ENCODE measurements around the gene SYTL3. TPM values are rescaled to one million over a fixed set of nuclear protein-coding genes. Genes with fewer than 3 reads are reported as not detected.

Gene SYTL3
- total and polyA plus RNA-seq, 10 of the 15 experiments (the other 5 are each of a cell fraction or from before 2014, with no cell fraction given) = 3.3 to 12.1 (median 6.9) TPM

DNA sequence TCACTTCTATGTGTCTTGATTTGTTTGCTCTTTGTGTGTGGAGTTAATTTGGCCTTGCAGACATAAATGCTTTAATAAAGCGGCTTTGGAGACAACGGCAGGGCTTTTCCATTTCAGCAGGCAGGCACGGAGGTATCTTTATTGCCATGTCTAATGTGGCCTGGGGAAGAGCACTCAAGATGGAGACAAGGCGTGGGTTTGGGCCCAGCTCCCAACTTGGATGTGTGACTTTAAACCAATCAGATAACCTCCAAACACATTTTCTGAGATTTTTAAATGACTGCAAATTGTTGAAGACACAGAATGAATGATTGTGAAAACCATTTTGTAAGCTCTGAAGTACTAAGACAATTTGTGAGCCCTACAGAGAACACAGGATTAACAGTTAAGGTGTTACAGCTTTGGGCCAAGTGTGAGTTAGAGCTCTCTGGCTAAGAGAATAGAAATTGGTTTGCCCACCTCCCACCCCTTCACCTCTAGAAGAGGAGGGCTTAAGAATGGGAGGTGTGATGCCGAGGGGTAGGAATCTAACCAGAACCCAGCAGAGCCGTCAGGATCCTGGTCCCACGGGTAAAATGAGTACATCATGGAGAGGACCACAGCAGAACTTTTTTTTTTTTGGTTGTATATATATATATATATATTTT is 14.3 kb upstream of the SYTL3 start:
- ChIA-PET CTCF (no interaction called here), RAD21 (ENCODE audit: unreplicated experiment) (no interaction called here), POLR2A (interaction anchor here (0.7 kb wide), 1 partner anchor 482 kb away, joined by 3 read pairs; no protein-coding TSS in a partner anchor), SMC1A (ENCODE audit: uncharacterized antibody, unreplicated experiment) (interaction anchor here (1.4 kb wide), 1 partner anchor 56 kb away, joined by 6 read pairs; no protein-coding TSS in a partner anchor)
- Histone ChIP-seq H2AFZ (ENCODE audit: control insufficient read depth, low read depth, low read length) (no peak overlapping the region), H3K27ac (ENCODE audit: control insufficient read depth, insufficient read depth) (no peak overlapping the region), H3K79me2 (ENCODE audit: control insufficient read depth, insufficient read depth, low read length) (peaks cover 3% of the 10 kb centered on the region), H3K36me3 (ENCODE audit: control insufficient read depth in 2 of 2, insufficient read depth in 2 of 2, low read length in 1 of 2) (peaks cover 4 to 15% of the 10 kb centered on the region in 2 experiments; a peak in 3 of 4 replicates), H3K9me3 (replicated peaks; ENCODE audit: control insufficient read depth, insufficient read depth, low read length) (no peaks in the 10 kb centered on the region; the same call in 2 of the 3 replicates), H3K4me3 (no peak overlapping the region), H3K4me2 (ENCODE audit: control insufficient read depth, insufficient read depth) (no peak overlapping the region), H3K9ac (ENCODE audit: control insufficient read depth, insufficient read depth, low read length) (no peak overlapping the region), H4K20me1 (ENCODE audit: control insufficient read depth, insufficient read depth) (no peaks in the 10 kb centered on the region), H3K27me3 (replicated peaks in 1 of 2; ENCODE audit: control insufficient read depth in 2 of 2, insufficient read depth in 2 of 2, low read length in 1 of 2) (no peaks in the 10 kb centered on the region), H3K4me1 (ENCODE audit: control insufficient read depth, insufficient read depth, low read length) (no peaks in the 10 kb centered on the region)
- BruUV-seq (replicated peaks) = no TSS peak
- WGBS (ENCODE audit: insufficient coverage, insufficient replicate concordance, low lambda C conversion rate, missing lambda C conversion rate) = 96% methylated on average over 7 of the region's 7 CpGs
- in situ Hi-C loops (cut with MboI) (no loop called here), intact Hi-C loops (cut with micrococcal nuclease; ENCODE audit: unreplicated experiment) (no loop called here)
- DNase-seq (ENCODE audit: low read depth, low spot score) (no peak), ATAC-seq (no peak), FAIRE-seq (no peak)
- no peak for TF ChIP-seq CTCF (IDR thresholded peaks at IDR 0.05 in 2 of 3, conservative IDR thresholded peaks at IDR 0.05 in 1 of 3; ENCODE audit: control insufficient read depth in 2 of 3, extremely low read depth in 1 of 3, insufficient read depth in 1 of 3, low read depth in 3 of 3, low read length in 3 of 3)
- TF ChIP-seq EED (IDR thresholded peaks at IDR 0.05; ENCODE audit: low read depth) = no peak
- TF ChIP-seq FOXM1 (IDR thresholded peaks at IDR 0.05; ENCODE audit: low read depth, low read length) = no peak
- TF ChIP-seq SIX5 (IDR thresholded peaks at IDR 0.05; ENCODE audit: low read depth, low read length, severe bottlenecking) = no peak
- no peak for TF ChIP-seq BHLHE40 (IDR thresholded peaks at IDR 0.05; ENCODE audit: borderline replicate concordance in 1 of 2, low read depth in 2 of 2, low read length in 1 of 2)
- no peak for TF ChIP-seq PAX5 (IDR thresholded peaks at IDR 0.05; ENCODE audit: borderline replicate concordance, low read depth, low read length)
- TF ChIP-seq PML (IDR thresholded peaks at IDR 0.05; ENCODE audit: low read length) = no peak
- no peak for TF ChIP-seq CHD4 (IDR thresholded peaks at IDR 0.05)
- no peak for TF ChIP-seq RAD51 (IDR thresholded peaks at IDR 0.05)
- TF ChIP-seq NBN (IDR thresholded peaks at IDR 0.05) = no peak
- no peak for TF ChIP-seq TCF3 (IDR thresholded peaks at IDR 0.05; ENCODE audit: borderline replicate concordance, insufficient read depth, low read depth, low read length)
- no peak for TF ChIP-seq SMAD1 (IDR thresholded peaks at IDR 0.05; ENCODE audit: low read depth, partially characterized antibody)
- TF ChIP-seq POLR2A (IDR thresholded peaks at IDR 0.05; ENCODE audit: low read depth, low read length) = no peak
- TF ChIP-seq NFXL1 (IDR thresholded peaks at IDR 0.05; ENCODE audit: borderline replicate concordance) = no peak

All from GM12878 (cell line).